ENCODE results near the gene FAM53A. TPM values are rescaled to one million over a fixed set of nuclear protein-coding genes. Genes with fewer than 3 reads are reported as not detected.

Gene FAM53A
- total and polyA plus RNA-seq, 2 experiments from 2014 or later: 4.7 to 6.8 TPM

GRCh38 chr4:1625600-1626138 is 58.4 kb downstream of the FAM53A start:
- no peak overlapping the region for H3K4me2 ChIP-seq
- DNase-seq (ENCODE audit: low spot score): no peak

GRCh38 chr4:1624519-1624910 is 59.6 kb downstream of the FAM53A start:
- peaks cover 3% of the 10 kb centered on the region for H3K4me1 ChIP-seq (ENCODE audit: insufficient read depth)
- TF ChIP-seq CTCF (IDR thresholded peaks at IDR 0.05; ENCODE audit: poor library complexity) (no peak), EZH2 (IDR thresholded peaks at IDR 0.05; ENCODE audit: borderline replicate concordance) (no peak), EZH2phosphoT487 (IDR thresholded peaks at IDR 0.05; ENCODE audit: low read depth, severe bottlenecking, unreplicated experiment) (no peak)

More at GRCh38 chr4:1625600-1626138, 58.4 kb downstream of the FAM53A start:
- H3K36me3 ChIP-seq (replicated peaks; ENCODE audit: insufficient read depth, low read depth): no peaks in the 10 kb centered on the region
- H4K20me1 ChIP-seq (ENCODE audit: insufficient read depth, poor library complexity, severe bottlenecking): no peaks in the 10 kb centered on the region
- no peak for TF ChIP-seq EZH2 (IDR thresholded peaks at IDR 0.05; ENCODE audit: borderline replicate concordance)
- H3K4me3 ChIP-seq: no peak overlapping the region
- H3K27ac ChIP-seq: no peak overlapping the region
- H3K27me3 ChIP-seq: no peaks in the 10 kb centered on the region
- no peaks in the 10 kb centered on the region for H3K9me2 ChIP-seq (replicated peaks; ENCODE audit: insufficient read depth)
- peaks cover 5% of the 10 kb centered on the region for H3K4me1 ChIP-seq (ENCODE audit: insufficient read depth)
- no peaks in the 10 kb centered on the region for H3K79me2 ChIP-seq
- no peak overlapping the region for H2AFZ ChIP-seq
- no peaks in the 10 kb centered on the region for H3K9me3 ChIP-seq (ENCODE audit: low read depth)
- 98% methylated on average over 18 of the region's 23 CpGs for WGBS (ENCODE audit: low lambda C conversion rate, missing lambda C conversion rate)

GRCh38 chr4:1623821-1624518 is 60.1 kb downstream of the FAM53A start:
- no peak overlapping the region for H2AFZ ChIP-seq
- H3K27me3 ChIP-seq: no peaks in the 10 kb centered on the region
- no peaks in the 10 kb centered on the region for H4K20me1 ChIP-seq (ENCODE audit: insufficient read depth, poor library complexity, severe bottlenecking)
- H3K4me3 ChIP-seq: no peak overlapping the region
- 96% methylated on average over 21 of the region's 21 CpGs for WGBS (ENCODE audit: low lambda C conversion rate, missing lambda C conversion rate)
- no peak overlapping the region for H3K27ac ChIP-seq
- no peaks in the 10 kb centered on the region for H3K4me1 ChIP-seq (ENCODE audit: insufficient read depth)
- H3K9me3 ChIP-seq (ENCODE audit: low read depth): no peaks in the 10 kb centered on the region
- H3K79me2 ChIP-seq: no peaks in the 10 kb centered on the region
- DNase-seq (ENCODE audit: low spot score): no peak
- no peaks in the 10 kb centered on the region for H3K36me3 ChIP-seq (replicated peaks; ENCODE audit: insufficient read depth, low read depth)
- no peak overlapping the region for H3K4me2 ChIP-seq
- no peak for TF ChIP-seq CTCF (IDR thresholded peaks at IDR 0.05; ENCODE audit: poor library complexity)
- no peak for TF ChIP-seq EZH2phosphoT487 (IDR thresholded peaks at IDR 0.05; ENCODE audit: low read depth, severe bottlenecking, unreplicated experiment)
- TF ChIP-seq EZH2 (IDR thresholded peaks at IDR 0.05; ENCODE audit: borderline replicate concordance): no peak
- H3K9me2 ChIP-seq (replicated peaks; ENCODE audit: insufficient read depth): no peaks in the 10 kb centered on the region

More at GRCh38 chr4:1624519-1624910, 59.6 kb downstream of the FAM53A start:
- no peaks in the 10 kb centered on the region for H3K27me3 ChIP-seq
- H3K4me3 ChIP-seq: no peak overlapping the region
- DNase-seq (ENCODE audit: low spot score): no peak
- no peak overlapping the region for H2AFZ ChIP-seq
- H3K27ac ChIP-seq: no peak overlapping the region
- no peaks in the 10 kb centered on the region for H3K36me3 ChIP-seq (replicated peaks; ENCODE audit: insufficient read depth, low read depth)
- H4K20me1 ChIP-seq (ENCODE audit: insufficient read depth, poor library complexity, severe bottlenecking): no peaks in the 10 kb centered on the region
- no peaks in the 10 kb centered on the region for H3K9me3 ChIP-seq (ENCODE audit: low read depth)
- no peaks in the 10 kb centered on the region for H3K79me2 ChIP-seq
- no peak overlapping the region for H3K4me2 ChIP-seq
- 94% methylated on average over 12 of the region's 12 CpGs for WGBS (ENCODE audit: low lambda C conversion rate, missing lambda C conversion rate)
- H3K9me2 ChIP-seq (replicated peaks; ENCODE audit: insufficient read depth): no peaks in the 10 kb centered on the region

GRCh38 chr4:1623400-1623799 is 60.7 kb downstream of the FAM53A start:
- Histone ChIP-seq H3K27ac (no peak overlapping the region), H3K36me3 (replicated peaks; ENCODE audit: insufficient read depth, low read depth) (no peaks in the 10 kb centered on the region), H2AFZ (no peak overlapping the region), H3K4me1 (ENCODE audit: insufficient read depth) (no peaks in the 10 kb centered on the region), H3K9me2 (replicated peaks; ENCODE audit: insufficient read depth) (no peaks in the 10 kb centered on the region), H3K27me3 (no peaks in the 10 kb centered on the region), H3K9me3 (ENCODE audit: low read depth) (no peaks in the 10 kb centered on the region), H3K4me2 (no peak overlapping the region), H3K4me3 (no peak overlapping the region), H3K79me2 (no peaks in the 10 kb centered on the region), H4K20me1 (ENCODE audit: insufficient read depth, poor library complexity, severe bottlenecking) (no peaks in the 10 kb centered on the region)
- no peak for DNase-seq (ENCODE audit: low spot score)
- TF ChIP-seq EZH2phosphoT487 (IDR thresholded peaks at IDR 0.05; ENCODE audit: low read depth, severe bottlenecking, unreplicated experiment): no peak
- WGBS (ENCODE audit: low lambda C conversion rate, missing lambda C conversion rate): 97% methylated on average over 37 of the region's 38 CpGs
